Activated CD4-positive, alpha-beta T cell treated with anti-CD3 and anti-CD28 coated beads, Interleukin-2, amount 50 U/mL, for 48 hours (primary cell): ENCODE measurements around the gene SLC35G1.

Source experiments
- DNase-seq, 2 experiments: peaks; one replicate each; pipeline ENCODE4 v3.0.0-alpha.2; 2020

SLC35G1 gene

GRCh38 chr10:93893646-93894515 is at the start of gene SLC35G1:
Gene SLC35G1 (plus strand): TSS chr10:93893978. CDS start chr10:93894034, 56 bp downstream.
- peak; percentile 74 to 79 for DNase-seq

DNA sequence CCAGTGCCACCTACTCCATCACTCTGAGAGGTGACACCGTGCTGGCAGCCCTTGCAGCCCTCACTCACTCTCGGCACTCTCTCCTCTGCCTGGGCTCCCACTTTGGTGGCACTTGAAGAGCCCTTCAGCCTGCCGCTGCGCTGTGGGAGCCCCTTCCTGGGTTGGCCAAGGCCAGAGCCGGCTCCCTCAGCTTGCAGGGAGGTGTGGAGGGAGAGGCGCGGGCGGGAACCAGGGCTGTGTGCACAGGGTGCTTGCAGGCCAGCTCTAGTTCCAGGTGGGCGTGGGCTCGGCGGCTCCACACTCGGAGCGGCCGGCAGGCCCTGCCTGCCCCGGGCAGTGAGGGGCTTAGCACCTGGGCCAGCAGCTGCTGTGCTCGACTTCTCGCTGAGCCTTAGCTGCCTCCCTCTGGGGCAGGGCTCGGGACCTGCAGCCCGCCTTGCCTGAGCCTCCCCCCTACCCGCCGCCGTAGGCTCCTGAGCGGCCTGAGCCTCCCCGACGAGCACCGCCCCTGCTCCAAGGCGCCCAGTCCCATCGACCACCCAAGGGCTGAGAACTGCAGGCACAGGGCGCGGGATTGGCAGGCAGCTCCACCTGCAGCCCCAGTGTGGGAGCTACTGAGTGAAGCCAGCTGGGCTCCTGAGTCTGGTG is 48.7 kb upstream of the SLC35G1 start:
- no peak for DNase-seq

DNA sequence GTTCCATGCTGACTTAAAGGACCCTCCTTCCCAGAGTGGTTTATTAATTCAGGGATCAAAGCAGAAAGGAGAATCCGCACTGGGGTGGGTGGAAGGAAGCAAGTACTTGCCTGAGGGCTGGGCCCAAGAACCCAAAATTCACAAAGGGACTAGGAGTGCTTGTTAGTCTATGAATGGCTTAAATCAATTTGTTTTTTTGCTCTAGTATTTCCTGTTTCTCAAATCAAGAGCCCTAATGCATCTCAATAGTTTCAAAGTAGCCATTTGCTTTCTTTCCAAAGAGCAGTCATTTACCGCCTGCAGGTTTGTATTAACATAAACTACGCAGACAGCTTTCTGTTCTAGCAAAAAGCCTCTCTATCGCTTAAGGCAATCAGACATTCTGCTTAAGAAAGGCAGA is 44.2 kb upstream of the SLC35G1 start:
- no peak for DNase-seq

DNA sequence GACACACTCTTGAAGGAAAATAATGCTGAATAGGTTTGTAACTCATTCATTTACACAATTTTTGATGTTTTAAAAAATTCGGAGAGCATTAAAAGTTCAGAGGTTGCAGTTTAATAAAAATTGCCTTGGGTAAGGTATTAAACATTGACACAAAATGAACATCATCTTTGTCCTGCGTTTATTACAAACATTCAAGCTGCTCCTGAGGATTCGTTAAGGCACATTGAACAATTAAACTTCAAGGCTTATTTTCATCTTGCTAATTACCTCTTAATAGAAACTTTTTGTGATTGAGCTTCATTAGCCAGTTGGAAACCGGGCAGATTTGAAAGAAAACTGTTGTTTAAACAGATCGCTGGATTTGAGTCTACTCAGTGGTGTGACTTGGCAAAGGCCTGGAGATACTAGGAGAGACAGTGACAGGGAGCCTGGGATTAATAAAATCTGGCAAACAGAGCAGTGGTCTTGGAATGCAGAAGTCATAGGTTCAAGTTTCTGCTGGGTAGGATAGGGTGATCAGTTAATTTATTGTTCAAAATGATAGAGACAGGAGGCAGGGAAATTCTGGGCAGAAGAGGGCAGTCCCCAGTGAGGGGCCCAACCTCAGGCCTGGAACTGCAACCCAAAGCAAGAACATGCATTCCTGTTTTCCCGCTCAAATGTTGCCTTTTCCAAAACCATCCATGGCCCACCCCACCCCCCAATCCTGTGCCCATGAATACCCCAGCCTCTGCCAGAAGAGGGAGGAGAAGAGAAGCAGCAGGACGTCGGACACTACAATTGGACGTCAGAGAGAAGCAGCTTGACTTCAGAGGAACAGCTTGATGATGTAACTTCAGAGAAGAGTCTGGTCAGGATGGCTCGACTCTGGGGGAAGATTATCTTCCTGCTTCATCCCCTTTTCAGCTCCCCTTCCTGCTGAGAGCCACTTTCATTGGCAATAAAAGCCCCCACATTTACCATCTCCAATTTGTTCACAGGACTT is 43.5 kb upstream of the SLC35G1 start:
- DNase-seq: no peak

DNA sequence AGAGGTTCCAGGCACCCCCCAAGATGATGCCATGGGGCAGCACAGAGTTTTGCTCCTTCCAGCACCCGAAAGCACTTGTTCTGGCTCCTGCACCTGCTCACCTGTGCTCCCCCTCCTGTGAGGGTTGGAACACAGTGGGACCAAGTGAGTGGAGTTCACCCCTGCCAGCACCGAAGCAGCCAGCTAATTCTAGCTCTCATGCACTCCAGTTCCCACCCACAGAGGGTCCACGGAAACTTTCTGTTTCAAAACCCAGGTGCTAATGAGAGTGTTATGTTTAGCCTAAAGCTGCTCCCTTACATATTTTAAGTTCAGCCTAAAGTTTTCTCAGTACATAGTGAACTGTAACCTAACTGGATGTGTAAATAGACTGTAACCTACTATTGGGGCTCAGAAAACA is 42.6 kb upstream of the SLC35G1 start:
- no peak for DNase-seq

DNA sequence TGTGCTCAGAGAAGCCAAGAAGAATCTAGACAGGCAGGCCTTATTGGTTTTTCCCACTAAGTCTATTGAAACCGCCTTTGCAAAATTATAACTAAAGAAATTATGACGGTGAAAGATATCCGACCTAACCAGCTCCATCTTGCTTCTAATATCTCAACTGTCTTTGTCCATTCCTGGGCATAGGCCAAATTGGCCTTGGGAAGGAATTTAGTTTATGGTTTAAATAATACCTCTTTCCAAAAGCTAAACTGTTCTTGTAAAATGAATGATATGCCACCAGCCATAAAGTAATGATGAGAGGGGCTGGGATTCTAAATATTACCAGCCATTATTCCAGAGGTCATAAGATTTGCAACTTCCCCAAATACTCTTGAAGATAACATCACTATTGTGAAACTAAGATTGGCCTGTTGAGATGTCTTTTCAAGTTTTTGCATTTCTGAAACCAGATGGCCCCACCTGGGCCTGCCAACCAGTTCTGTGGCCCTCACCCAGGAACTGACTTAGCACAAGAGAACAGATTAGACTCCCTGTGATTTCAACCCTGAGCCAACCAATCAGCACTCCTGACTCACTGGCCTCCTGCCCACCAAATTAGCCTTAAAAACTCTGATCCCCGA is 41.2 kb upstream of the SLC35G1 start:
- no peak for DNase-seq

GRCh38 chr10:93854975-93855374 is 38.8 kb upstream of the SLC35G1 start:
- DNase-seq: no peak

DNA sequence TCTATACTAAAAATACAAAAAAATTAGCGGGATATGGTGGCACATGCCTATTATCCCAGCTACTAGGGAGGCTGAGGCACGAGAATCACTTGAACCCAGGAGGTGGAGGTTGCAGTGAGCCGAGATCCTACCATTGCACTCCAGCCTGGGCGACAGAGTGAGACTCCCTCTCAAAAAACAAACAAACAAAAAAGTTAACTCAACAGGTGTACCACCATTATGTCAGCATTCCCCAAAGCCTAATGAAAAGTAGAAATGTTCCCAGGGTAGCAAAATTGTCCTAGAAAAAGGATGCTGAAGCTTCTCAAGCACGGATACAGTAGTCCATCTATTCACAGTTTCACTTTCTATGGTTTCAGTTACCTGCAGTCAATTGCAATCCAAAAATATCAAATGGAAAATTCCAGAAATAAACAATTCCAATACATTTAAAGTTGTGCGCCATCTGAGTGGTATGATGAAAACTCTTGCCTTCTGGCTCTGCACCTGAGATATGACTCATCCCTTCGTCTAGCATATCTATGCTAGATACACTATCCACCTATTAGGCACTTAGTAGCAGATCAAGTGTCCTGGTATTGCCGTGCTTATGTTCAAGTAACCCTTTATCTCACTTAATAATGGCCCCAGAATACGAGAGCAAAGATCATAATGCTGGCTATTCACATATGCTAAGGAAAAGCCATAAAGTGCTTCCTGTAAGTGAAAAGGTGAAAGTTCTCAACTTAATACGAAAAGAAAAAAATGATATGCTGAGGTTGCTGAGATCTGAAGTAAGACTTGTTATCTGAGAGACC is 37.2 kb upstream of the SLC35G1 start:
- DNase-seq: no peak

DNA sequence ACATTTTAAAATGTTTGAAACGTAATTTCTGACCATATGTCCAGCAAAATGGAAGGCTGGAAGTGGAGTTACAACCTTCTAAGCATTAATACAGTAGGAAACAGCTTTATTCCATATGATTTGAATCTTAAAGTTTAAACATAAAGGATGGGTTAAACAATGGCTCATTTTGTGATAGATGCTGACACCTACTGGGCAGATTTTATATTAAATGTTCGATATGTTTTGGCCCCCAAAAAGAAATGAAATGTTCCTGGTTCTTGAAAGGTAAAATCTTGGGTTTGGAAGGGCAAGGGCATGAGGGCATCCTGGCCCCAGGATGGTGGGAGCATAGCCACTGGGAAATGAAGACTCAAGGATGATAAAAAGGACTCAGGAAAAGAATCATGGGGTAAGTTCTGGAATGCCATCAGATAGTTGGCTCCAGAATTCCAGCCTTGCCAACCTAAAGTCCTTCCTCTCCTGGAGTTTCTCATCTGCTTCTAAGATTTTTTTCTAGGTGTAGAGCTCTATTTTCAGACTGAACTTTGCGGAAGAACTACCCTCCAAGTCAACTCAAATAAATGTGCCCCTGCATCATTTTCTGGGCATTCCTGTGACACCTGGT is 34.6 kb upstream of the SLC35G1 start:
- DNase-seq: no peak

- DNase-seq: no peak
Observed at GRCh38 chr10:93861825-93862224, 32.0 kb upstream of the SLC35G1 start.

GRCh38 chr10:93865794-93866425 is 27.9 kb upstream of the SLC35G1 start:
- no peak for DNase-seq

GRCh38 chr10:93867525-93867924 is 26.3 kb upstream of the SLC35G1 start:
- no peak for DNase-seq

GRCh38 chr10:93871671-93872204 is 22.0 kb upstream of the SLC35G1 start:
- DNase-seq: no peak

DNA sequence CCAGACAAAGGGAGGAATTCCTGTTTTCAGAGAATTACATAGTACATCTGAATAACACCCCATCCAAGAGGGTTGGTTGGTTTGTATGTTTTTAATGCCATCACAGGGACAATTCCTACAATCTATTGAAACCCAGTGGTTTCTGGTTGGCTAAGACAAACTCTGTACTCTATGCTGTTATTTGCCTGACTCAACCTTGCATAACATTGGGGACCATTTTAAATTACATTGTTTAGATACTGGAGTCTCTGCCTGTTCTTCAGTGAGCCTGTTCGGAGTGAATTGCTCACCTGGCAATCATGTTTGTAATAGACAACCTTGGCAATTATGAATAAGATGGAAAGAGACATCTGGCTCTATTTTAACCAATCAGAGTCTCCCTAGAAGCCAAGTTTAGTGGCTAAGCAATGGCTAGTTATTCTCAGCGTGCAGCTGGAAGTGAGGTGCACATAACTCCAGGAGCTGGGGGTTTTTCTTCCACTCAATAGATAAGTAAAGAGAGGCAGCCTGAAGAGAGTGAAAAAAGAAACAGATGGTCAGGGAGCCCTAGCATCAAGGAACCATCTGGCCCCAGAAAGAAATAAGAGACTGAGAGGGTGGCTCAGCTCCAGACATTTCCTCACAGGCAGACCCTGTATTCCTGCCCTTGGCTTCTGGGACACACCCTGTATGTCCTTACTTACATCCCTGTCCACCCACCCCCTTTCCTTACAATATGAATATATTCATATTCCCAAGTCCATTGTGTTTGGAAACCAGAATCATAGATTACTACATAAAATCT is 21.2 kb upstream of the SLC35G1 start:
- DNase-seq: no peak

GRCh38 chr10:93873420-93874115 is 20.2 kb upstream of the SLC35G1 start:
- DNase-seq: no peak

DNA sequence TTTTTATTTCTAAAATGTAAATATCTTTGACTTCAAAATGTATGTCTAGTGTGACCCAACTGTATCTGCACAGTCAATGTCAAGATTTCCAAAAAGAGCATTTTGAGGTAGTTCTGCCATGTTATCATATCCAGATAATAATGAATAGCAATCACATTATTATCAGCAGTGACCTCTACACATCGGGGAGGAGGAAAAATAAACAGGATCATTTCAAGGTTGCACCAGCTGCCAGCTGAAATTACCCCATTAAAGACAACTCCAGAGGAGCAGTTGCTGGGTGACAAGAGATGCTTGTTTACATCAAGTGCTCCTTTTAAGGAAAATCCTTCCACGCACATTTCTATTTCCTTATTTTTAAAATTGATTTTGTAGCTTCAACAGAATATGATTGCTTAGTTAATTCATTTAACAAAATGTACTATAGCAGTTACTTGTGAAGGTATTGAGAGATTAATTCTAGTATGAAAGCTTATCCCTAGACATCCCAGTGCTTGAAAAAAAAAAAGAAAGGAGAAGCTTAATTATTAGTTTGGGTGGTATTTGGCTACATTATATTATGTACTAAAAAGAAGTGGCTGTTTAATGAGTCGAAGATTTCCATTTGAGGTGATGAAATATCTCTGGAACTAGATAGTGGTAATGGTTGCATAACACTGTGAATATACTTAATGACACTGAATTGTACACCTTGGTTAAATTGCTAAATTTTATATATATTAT is 19.3 kb upstream of the SLC35G1 start:
- no peak for DNase-seq

- no peak for DNase-seq
Observed at GRCh38 chr10:93875032-93875358, 18.8 kb upstream of the SLC35G1 start.

- no peak for DNase-seq
Observed at GRCh38 chr10:93876381-93876780, 17.4 kb upstream of the SLC35G1 start.

DNA sequence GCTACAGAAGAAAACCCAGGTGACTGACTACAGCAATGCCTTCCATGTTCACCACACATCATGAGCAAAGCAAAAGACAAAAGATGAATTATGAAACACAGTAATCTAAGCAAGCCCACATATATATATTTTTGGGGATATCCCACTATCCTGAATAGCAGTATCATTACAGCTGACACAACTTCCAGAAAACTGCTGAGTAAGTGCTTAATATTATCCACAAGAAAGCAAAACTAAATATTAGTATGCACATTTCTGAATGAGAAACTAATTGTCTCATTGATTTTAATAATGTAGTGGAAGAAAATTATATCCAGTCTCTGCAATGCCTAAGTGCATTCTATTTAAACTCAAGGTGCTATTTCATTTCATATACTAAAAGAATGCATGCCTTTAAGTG is 14.5 kb upstream of the SLC35G1 start:
- DNase-seq: no peak
